ENCODE data around the gene ZNF674.

ZNF674 gene

DNA sequence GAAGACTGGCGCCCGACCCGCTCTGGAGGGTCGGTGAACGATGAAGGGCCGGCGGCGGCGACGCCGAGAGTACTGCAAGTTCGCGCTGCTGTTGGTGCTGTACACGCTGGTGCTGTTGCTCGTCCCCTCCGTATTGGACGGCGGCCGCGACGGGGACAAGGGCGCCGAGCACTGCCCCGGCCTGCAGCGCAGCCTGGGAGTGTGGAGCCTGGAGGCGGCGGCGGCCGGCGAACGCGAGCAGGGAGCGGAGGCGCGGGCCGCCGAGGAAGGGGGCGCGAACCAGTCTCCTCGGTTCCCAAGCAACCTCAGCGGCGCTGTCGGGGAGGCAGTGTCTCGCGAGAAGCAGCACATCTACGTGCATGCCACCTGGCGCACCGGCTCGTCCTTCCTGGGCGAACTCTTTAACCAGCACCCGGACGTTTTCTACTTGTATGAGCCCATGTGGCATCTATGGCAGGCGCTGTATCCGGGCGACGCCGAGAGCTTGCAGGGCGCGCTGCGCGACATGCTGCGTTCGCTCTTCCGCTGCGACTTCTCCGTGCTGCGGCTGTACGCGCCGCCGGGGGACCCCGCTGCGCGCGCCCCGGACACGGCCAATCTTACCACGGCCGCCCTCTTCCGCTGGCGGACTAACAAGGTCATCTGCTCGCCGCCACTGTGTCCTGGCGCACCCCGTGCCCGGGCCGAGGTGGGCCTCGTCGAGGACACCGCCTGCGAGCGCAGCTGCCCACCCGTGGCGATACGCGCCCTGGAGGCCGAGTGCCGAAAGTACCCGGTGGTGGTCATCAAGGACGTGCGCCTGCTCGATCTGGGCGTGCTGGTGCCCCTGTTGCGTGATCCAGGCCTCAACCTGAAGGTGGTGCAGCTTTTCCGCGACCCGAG lies 28.9 kb upstream of the ZNF674 start:
- Histone ChIP-seq H3K27ac (ENCODE audit: low read length) (peak overlapping the region; percentile 99), H3K9me3 (ENCODE audit: insufficient read depth, low read length) (no peaks in the 10 kb centered on the region), H3K4me1 (ENCODE audit: low read length) (peaks cover 41% of the 10 kb centered on the region), H4K20me1 (ENCODE audit: insufficient read depth, low read length) (peaks cover 9% of the 10 kb centered on the region; the same call in 1 of the 2 replicates), H3K27me3 (ENCODE audit: low read depth, low read length) (peaks cover 6% of the 10 kb centered on the region; the same call in 1 of the 2 replicates), H3K9ac (ENCODE audit: low read length) (peak overlapping the region; percentile 77), H3K36me3 (replicated peaks; ENCODE audit: low read depth, low read length) (peaks cover 5% of the 10 kb centered on the region), H3K79me2 (ENCODE audit: low read length) (no peaks in the 10 kb centered on the region), H2AFZ (ENCODE audit: low read depth, low read length) (peak overlapping the region; percentile 85), H3K4me3 (ENCODE audit: low read length) (peak overlapping the region; percentile 91), H3K4me2 (ENCODE audit: low read length) (peak overlapping the region; percentile 99)
- TF ChIP-seq EZH2phosphoT487 (IDR thresholded peaks at IDR 0.05; ENCODE audit: low read depth) (no peak), CTCF (IDR thresholded peaks at IDR 0.05; ENCODE audit: low read depth, low read length) (0 out of 2 replicates have a peak, but pooled peaks have one; percentile 10)

GRCh38 chrX:46573331-46573891 lies 28.2 kb upstream of the ZNF674 start, which contains the start of gene CHST7:
Gene CHST7 (plus strand): TSS chrX:46573765. CDS start chrX:46573932, 167 bp downstream.
- Histone ChIP-seq H3K79me2 (ENCODE audit: low read length) (no peaks in the 10 kb centered on the region), H4K20me1 (ENCODE audit: insufficient read depth, low read length) (peaks cover 9% of the 10 kb centered on the region; the same call in 1 of the 2 replicates), H3K4me1 (ENCODE audit: low read length) (peaks cover 41% of the 10 kb centered on the region), H2AFZ (ENCODE audit: low read depth, low read length) (peak within 1 kb of the TSS; percentile 85), H3K9me3 (ENCODE audit: insufficient read depth, low read length) (no peaks in the 10 kb centered on the region), H3K27ac (ENCODE audit: low read length) (peak within 1 kb of the TSS; percentile 99), H3K36me3 (replicated peaks; ENCODE audit: low read depth, low read length) (peaks cover 5% of the 10 kb centered on the region), H3K4me2 (ENCODE audit: low read length) (peak within 1 kb of the TSS; percentile 99), H3K4me3 (ENCODE audit: low read length) (peak within 1 kb of the TSS; percentile 91), H3K9ac (ENCODE audit: low read length) (peak within 1 kb of the TSS; percentile 77), H3K27me3 (ENCODE audit: low read depth, low read length) (peaks cover 6% of the 10 kb centered on the region; the same call in 1 of the 2 replicates)
- no peak for TF ChIP-seq EZH2phosphoT487 (IDR thresholded peaks at IDR 0.05; ENCODE audit: low read depth)
- peak; percentile 55 for TF ChIP-seq CTCF (IDR thresholded peaks at IDR 0.05; ENCODE audit: low read depth, low read length)

- H2AFZ ChIP-seq (ENCODE audit: low read depth, low read length): no peak overlapping the region
- peaks cover 4% of the 10 kb centered on the region for H3K36me3 ChIP-seq (replicated peaks; ENCODE audit: low read depth, low read length)
- no peaks in the 10 kb centered on the region for H3K9me3 ChIP-seq (ENCODE audit: insufficient read depth, low read length)
- H3K9ac ChIP-seq (ENCODE audit: low read length): peak overlapping the region; percentile 77
- H3K27me3 ChIP-seq (ENCODE audit: low read depth, low read length): peaks cover 6% of the 10 kb centered on the region; the same call in 1 of the 2 replicates
- H3K4me3 ChIP-seq (ENCODE audit: low read length): peak overlapping the region; percentile 91
- peaks cover 41% of the 10 kb centered on the region for H3K4me1 ChIP-seq (ENCODE audit: low read length)
- H3K79me2 ChIP-seq (ENCODE audit: low read length): no peaks in the 10 kb centered on the region
- no peak for TF ChIP-seq EZH2phosphoT487 (IDR thresholded peaks at IDR 0.05; ENCODE audit: low read depth)
- TF ChIP-seq CTCF (IDR thresholded peaks at IDR 0.05; ENCODE audit: low read depth, low read length): peak; percentile 19; the same call in 1 of the 2 replicates
- H3K27ac ChIP-seq (ENCODE audit: low read length): peak overlapping the region; percentile 99
- H4K20me1 ChIP-seq (ENCODE audit: insufficient read depth, low read length): peaks cover 9% of the 10 kb centered on the region; the same call in 1 of the 2 replicates
- peak overlapping the region; percentile 99 for H3K4me2 ChIP-seq (ENCODE audit: low read length)
Measured at GRCh38 chrX:46572340-46572936, 27.2 kb upstream of the ZNF674 start.
